ENCODE data around the gene RING1.

RING1 gene

DNA sequence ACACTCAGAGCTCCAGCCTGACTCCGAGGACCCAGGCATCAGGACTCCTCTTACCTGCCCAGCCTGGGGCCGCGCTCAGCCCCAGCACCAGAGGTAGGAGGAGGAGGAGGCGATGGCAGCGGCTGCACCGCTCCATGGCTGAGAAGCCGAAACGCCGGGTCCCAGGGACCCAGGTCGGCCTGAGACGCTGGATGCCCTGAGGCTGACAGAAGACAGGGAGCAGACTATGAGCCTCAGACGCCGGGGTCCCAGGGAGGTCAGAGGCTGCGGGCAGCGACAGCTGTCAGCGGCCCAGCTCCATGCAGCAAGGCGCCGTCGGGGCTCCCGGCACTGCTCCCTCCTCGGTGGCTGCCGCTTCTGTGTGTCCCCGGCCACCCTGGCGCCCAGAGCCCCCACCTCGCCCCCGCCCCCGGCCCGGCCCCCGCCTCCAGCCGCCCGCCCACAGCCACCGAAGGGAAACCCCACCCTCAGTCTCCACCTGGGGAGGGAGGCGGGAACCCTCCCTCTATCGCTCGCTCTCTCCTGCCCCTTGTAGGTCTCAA, 16.1 kb upstream of the RING1 start, which contains the start of gene COL11A2:
TSS of gene COL11A2 (minus strand) at position 363 of the 542 bp plus-strand sequence. CDS start at position 136, 227 bp downstream.
- DNase-seq (ENCODE audit: low read depth in 2 of 2) = no peak

DNA sequence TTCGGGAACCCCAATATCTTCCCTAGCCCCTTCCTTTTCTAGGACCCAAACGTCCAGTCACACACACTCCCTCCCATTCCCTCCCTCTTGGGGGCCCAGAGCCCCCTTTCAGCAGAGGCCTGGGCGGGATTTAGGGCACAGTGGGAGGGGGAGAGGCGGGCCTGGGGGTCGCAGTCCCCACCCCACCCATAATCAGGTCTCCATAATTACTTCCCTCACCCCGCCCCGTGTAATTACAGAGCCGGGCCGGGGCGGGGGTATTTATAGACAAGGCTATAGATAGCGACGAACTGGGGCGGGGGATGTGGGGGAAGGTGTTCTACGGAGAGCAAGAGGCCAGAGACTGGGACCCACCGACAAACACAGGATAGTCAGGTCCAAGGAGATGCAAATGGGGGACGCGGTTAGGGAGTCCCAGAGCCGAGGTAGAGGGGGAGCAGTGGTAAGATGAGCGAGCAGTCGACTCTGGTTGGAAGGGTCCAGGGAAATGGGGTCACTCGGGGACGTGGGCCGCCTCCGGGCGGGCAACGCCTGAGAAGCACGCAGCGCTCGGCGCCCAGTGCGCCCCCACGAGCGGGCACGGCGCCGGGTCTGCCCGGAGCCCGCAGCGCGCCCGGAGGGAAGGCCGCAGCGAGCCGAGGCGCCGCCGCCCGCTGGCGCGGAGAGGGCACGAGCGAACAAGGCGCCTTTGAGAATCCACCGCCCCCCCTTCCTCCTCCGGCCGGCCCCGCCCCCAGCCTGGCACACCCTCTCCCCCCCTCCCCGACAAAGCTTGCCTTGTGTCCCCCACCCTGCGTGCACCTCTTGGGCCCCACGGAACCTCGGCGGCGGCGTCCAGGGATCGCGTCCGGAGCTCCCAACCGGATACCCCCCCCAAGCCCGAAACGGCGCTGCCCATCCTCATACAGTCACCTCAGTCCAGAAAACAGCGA, 15.4 kb upstream of the RING1 start:
- DNase-seq (ENCODE audit: low read depth in 2 of 2) = no peak

DNA sequence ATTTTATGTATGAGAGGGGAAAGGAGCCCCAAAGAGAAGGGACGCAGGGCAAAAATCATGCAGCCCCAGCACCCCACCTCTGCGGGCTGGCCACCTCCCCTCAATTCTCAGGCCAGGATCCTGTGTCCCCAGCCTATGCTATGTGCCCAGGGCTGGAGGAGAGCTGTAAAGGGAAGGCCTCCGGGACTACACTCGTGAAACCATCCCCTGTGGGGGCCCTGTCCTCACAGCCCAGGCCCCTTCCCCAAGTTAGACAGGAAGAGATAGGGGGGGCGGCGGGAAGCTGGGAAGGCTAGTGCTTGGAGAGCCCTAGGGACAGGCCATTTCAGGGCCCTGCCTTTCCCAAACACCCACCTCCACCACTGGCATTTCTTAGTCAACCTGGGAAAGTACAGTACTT, 14.7 kb upstream of the RING1 start:
- DNase-seq (ENCODE audit: low read depth in 2 of 2) = no peak

DNA sequence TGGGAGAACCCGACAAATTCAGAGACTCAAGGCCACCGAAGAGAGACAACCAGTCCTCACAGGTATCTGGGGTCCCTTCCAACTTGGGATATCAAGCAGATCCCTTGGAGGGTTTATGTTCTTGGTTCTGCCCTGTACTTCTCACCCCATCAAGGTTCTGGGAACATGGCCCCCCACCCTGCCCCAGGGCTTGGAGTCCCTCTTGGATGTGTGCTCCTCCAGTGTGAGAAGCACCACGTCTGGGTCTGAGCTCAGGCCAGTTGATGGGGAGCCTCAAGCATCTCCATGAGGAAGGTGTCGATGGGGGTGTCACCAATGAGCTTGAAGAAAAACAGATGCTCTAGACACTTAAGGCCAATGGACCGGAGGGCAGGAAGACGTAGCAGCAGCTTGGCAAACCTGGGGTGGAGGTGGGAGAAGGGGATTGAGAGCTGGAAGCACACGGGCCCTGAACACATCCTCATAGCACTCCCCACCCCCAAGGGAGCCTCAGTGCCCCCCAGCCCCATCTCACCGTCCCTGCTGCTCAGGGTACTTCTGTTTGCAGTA, 13.8 kb upstream of the RING1 start:
- DNase-seq (ENCODE audit: low read depth in 2 of 2) = no peak

DNA sequence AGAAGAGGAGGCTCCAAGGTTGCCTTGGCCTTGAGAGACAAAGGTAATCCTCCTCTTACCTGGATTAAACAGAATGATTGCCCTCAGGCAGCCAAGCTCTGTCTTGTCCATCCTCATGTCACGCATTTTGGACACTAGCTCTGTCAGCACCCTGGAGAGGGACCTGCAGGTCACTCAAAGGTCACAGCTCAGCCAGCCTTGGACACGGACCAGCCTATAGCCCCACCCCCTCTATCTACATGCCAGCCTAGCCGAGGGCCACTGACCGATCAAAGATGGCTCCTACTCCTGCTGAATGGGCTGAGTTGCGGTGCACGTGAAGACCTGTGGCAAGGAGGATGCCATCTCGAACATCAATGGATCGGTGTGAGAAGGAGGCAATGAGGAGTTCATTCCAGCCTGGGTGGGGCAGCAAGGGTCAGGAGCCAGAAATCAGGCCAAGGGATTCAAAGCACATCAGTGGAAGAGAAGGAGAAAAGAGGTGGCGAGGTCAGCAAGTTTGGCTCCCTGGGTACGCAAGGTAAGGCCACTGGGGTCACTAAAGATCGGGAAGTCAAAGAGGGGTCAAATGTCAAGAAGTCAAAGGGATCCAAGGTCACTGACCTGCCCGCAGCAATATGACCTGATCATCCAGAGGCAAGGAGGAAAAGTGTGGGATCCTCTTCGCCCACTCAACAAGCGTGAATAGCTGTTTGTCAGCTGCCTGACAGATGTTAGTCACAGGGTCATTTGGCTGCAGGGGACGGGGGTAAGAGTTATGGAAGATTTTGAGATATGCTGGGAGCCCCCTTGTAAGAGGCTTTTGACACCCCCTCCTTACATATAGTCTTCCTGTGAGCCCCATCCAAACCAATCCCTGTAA, 12.8 kb upstream of the RING1 start:
- DNase-seq (ENCODE audit: low read depth in 2 of 2) = no peak

DNA sequence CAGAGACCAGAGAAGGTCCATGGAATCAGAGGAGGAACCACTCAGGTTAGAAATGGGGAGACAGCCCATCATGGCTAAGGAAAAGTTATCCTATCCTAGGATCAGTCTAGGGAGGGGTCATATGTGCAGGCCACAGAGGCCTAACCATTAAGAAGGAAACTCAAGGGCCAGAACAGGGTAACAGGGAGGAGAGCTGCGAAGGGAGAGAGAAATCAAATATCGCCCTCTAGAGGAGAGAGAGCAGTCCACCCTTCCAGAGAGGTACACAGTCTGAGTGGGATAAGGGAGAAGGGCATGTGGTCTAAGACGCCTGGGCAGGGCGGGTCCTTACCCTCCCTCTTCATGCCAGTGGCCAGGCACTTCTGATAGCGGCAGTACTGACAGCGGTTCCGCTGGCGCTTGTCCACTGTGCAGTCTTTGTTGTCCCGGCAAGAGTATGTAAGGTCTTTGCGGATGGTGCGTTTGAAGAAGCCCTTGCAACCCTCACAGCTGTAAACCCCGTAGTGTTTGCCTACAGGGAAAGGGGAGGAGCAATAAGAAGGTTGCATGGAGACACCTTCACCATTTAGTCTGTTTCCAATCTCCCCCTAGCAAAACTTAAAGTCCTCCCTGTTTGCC, 10.8 kb upstream of the RING1 start:
- no peak for DNase-seq (ENCODE audit: low read depth in 2 of 2)

DNA sequence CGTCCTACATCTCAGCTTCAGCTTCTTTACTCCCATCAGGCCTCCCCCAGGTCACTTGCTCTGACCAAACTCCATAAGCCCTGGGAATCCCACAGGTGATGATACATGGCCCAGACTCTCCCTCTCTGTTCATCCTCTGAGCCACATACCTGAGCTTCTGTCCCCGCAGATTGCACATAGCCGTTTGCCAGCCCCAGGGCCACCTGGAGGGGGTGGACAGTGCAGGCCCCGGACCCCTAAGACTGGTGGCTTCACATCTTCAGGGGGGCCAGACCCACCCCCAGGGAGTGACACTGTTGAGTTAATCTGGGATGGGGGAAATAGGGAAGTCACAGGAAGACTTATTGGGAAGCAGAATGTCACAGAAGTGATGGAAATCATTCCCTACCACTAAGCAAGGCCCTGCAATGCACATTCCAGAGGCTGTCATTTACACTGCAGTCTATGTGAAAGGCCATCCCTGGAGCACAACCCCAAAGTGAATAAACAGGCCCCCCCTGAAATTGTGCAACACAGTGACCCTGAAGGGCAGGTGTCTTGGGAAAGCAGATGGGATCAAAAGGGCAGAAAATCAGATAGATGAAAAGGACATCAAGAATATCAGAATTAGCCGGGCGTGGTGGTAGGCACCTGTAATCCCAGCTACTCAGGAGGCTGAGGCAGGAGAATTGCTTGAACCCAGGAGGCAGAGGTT, 10.0 kb upstream of the RING1 start:
- DNase-seq (ENCODE audit: low read depth in 2 of 2) = no peak

DNA sequence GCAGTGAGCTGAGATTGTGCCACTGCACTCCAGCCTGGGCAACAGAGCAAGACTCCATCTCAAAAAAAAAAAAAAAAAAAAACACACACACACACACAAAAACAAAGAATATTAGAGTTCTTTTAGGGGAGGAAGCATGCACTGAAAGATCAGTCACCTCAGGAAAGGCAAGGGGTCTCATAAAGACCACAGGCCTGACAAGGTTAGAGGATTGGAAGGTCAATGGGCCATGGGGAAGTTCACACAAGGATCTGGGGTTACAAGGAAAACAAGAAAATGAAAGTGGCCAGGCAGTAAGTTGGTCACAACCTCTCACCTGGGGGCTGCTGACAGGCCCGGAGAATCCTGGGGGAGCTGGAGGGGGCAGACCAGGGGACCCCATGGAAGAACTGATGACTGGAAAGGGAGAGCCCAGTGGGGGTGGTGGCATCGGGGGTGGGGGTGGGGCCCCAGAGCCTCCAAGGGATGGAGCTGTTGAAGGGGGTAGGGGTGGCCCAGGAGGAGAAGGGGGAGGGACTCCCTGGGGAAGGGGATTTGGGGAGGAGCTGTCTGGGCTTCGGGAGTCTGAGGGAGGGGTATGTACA, 9.4 kb upstream of the RING1 start:
- no peak for DNase-seq (ENCODE audit: low read depth in 2 of 2)

DNA sequence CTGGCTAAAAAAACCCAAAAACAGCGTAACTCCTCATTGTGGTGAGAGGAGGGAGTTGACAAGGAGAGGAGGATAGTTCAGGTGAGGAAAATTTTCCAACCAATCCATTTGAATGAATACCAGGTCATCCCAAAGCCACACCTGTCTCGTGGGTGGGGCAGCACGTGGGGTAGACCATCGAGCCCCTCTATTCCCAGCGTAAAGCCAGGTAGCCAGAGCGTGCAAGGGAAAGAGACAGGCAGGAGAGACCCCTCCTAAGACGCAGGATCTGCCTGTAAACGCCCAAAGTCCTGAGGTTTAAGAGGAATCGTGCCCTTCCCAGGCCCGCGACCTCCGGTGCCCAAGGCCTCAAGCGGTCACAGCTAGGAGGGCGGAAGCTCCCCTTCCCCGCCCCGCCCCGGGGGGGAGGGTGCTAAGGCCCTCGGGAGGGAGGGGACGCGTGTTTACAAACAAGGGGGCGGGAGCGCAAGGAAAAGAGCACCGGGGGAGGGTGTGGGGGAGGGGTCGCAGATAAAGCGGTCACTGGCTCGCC, 8.5 kb upstream of the RING1 start:
- DNase-seq (ENCODE audit: low read depth in 2 of 2) = peak in 1 of 2 donors; percentile 75

DNA sequence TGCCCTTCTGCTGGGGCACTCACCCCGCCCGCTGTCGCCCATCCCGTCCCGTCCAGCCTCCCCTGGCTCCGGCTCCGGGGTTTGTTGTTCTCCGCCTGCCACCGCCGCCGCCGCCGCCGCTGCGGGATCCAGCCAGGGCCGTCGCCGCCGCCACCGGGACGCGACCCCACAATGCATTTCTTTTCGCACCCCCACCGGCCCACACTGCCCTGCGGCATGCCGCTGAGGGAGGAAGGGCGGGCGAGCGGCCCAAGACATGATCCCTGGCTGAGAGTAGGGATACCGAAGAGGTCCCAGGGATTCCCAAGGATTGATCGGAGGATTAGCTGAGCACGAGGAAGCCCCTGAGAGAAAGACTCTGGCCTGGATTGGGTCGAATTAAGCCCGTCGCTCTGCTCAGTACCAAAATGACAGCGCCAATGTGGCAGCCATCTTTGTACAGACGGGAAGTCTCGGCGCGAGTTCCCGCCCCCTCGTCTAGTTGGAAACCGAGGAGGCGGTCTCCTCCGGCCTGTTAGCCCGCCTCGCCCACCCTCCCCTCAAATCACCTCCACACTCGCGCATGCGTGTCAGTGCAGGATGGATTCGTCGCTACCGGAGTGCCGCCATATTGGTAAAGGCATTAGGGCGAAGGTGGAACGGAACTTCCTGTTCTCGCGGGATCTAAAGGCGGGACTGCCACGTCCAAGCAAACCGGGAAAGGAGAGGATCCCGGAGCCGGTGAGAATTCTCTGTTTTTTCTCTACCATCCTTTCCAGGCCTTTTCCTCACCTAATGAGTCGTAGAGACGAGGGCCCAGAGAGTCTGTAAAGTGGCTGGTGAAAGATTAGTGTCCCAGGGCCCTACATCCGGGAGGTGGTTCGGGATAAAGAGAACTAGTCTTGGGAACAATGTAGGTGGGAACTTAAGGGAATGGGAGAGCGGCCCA, 7.8 kb upstream of the RING1 start, which contains the start of the genes RXRB and SLC39A7:
TSS of gene RXRB (minus strand) at position 447 of the 928 bp plus-strand sequence. CDS start at position 258, 189 bp downstream.
TSS of gene SLC39A7 (plus strand) at position 649 of the 928 bp plus-strand sequence. CDS start 379 bp downstream, outside the sequence.
- peak; percentile 97 to 99 for DNase-seq (ENCODE audit: low read depth in 2 of 2)

DNA sequence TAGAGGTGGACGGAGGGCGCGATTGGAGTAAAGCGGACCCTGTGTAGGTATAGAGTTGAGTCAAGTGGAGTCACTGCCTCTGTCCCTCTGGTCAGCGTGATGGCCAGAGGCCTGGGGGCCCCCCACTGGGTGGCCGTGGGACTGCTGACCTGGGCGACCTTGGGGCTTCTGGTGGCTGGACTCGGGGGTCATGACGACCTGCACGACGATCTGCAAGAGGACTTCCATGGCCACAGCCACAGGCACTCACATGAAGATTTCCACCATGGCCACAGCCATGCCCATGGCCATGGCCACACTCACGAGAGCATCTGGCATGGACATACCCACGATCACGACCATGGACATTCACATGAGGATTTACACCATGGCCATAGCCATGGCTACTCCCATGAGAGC, 7.2 kb upstream of the RING1 start:
- DNase-seq (ENCODE audit: low read depth in 2 of 2) = no peak

DNA sequence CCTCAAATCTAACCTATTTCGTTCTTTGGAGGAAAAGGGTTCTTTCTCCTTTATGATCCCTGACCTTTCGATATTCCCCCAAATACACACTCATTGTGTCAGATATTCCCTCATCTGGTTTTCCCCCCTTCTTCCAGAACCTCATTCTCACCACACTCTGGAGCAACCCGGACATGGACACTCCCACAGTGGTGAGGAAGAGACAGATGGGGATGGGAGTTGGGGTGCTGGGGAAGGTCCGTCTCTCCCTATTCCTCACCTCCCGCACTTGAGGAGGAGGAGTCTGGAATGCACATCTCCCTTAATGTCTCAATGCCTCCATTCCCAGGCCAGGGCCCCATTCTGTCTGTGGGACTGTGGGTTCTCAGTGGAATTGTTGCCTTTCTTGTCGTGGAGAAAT, 6.4 kb upstream of the RING1 start:
- no peak for DNase-seq (ENCODE audit: low read depth in 2 of 2)

DNA sequence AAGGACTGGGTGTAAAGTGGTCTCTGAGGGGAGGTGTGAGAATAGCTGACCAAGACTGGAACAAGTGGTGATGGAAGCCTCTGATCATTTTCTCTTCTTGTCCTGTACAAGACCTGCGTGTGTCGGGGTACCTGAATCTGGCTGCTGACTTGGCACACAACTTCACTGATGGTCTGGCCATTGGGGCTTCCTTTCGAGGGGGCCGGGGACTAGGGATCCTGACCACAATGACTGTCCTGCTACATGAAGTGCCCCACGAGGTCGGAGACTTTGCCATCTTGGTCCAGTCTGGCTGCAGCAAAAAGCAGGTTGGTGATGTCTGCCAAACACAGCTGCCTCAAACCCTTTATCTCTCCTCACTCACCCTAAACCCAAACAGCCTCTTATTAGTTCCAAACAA, 5.5 kb upstream of the RING1 start:
- DNase-seq (ENCODE audit: low read depth in 2 of 2) = no peak

DNA sequence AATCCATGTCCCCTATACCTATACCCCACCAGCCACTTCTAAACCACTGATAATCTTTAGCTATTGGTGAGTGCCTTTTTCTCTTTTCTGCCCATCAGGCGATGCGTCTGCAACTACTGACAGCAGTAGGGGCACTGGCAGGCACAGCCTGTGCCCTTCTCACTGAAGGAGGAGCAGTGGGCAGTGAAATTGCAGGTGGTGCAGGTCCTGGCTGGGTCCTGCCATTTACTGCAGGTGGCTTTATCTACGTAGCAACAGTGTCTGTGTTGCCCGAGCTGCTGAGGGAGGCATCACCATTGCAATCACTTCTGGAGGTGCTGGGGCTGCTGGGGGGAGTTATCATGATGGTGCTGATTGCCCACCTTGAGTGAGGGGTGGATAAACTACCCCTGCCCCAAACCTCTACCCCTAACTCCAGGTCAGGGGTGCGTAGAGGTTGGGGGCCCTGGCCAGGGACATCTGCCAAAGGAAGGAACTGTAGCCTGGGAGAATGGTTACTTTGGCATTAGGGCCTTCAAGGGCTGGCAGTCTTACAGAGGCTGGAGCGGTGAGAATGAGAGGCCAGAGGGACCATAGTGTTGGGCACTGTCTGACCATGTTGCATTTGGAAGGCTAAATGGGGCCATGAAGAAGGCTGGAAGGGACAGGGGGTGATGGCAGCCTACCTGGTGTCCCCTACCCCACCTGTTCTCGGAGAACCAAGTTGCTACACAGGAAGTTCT, 4.7 kb upstream of the RING1 start:
- no peak for DNase-seq (ENCODE audit: low read depth in 2 of 2)

DNA sequence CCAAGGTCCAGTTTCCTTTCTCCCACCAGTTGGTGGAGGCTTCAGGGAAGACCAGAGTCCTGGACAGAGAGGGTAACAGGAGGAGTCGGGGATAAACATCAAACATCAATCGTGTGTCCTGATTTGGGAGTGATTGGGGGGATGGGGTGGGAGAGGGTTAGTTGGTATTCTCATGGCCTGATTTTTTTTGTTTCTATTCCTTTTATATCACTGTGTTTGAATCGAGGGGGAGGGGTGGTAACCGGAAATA, 4.2 kb upstream of the RING1 start:
- no peak for DNase-seq (ENCODE audit: low read depth in 2 of 2)

DNA sequence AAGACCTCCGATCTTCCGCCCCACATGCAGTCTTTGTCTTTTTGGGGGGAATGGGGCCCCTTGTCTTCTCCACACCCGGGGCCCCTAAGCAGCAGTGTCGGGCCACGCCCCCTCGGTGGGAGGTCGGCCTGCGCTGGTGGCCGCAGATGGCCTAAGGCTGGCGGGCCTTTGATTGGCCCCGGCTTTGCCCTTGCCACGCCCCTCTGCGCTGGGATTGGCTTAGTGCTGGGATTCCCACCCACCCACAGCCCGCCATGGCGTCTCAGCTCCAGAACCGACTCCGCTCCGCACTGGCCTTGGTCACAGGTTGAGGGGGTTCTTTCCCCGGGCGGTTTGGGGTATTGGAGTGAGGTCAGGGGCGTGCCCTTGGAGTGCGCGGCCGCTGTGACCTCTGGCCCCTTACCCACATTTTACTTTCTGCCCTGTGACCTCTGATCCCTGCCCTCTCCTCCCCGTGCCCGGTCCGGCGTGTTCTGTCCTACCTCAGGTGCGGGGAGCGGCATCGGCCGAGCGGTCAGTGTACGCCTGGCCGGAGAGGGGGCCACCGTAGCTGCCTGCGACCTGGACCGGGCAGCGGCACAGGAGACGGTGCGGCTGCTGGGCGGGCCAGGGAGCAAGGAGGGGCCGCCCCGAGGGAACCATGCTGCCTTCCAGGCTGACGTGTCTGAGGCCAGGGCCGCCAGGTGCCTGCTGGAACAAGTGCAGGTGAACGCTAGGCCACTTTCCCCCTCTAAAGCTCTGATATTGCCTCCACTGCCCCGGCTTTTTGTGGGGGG, 3.7 kb upstream of the RING1 start, which contains the start of gene HSD17B8:
TSS of gene HSD17B8 (plus strand) at position 241 of the 776 bp plus-strand sequence. CDS start at position 255, 14 bp downstream.
- peak; percentile 89 to 94 for DNase-seq (ENCODE audit: low read depth in 2 of 2)

DNA sequence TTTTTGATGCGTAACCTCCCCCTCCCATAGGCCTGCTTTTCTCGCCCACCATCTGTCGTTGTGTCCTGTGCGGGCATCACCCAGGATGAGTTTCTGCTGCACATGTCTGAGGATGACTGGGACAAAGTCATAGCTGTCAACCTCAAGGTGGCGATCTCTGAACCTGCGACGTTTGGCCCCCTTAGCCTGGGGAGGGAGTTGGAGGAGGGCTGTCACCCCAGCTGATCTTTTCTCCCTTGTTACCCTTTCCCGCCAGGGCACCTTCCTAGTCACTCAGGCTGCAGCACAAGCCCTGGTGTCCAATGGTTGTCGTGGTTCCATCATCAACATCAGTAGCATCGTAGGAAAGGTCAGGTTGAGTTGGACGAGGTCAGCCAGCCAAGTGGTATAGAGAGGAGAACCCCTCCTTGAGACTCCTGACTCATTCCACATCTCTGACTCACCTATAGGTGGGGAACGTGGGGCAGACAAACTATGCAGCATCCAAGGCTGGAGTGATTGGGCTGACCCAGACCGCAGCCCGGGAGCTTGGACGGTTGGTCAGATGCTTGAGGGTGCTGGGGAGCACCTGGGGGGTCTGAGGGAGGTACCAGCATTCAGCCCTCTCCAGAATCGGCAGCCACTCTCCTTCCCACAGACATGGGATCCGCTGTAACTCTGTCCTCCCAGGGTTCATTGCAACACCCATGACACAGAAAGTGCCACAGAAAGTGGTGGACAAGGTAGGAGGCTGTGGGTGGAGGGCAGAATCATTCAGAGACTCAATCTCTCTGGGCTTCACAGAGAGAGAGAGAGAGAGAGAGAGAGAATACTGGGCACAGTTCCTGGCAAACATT, 2.9 kb upstream of the RING1 start:
- peak in 1 of 2 donors; percentile 55 for DNase-seq (ENCODE audit: low read depth in 2 of 2)
